CD14-positive monocyte (primary cell): ENCODE data around the gene NOS2. TPM values are rescaled to one million over a fixed set of nuclear protein-coding genes. Genes with fewer than 3 reads are reported as not detected.
A peak's percentile ranks its signal among the peaks of the same experiment; 100 is the strongest.

Experiments
- DNase-seq, 3 donors: peaks; one replicate each; pipeline ENCODE4 v3.0.0-alpha.2; 2011 to 2022
- H2AFZ ChIP-seq: 2 replicates; pipeline ENCODE4 v1.6.0; 2012; ENCODE audit warnings: mild to moderate bottlenecking, low read depth, low read length, inconsistent platforms; ENCODE audit not compliant: insufficient read depth, poor library complexity, severe bottlenecking
- H3K27ac ChIP-seq, 2 donors: 1 replicate in 1 of 2; 2 replicates in 1 of 2; pipeline ENCODE4 v1.5.1; 2012 to 2013; ENCODE audit warnings: low read length in 2 of 2, control low read depth in 1 of 2, inconsistent platforms in 1 of 2, low read depth in 1 of 2, mild to moderate bottlenecking in 1 of 2
- H3K27me3 ChIP-seq, 2 donors: one replicate each; pipeline versions ENCODE4 v1.6.0 to v1.6.1; 2011 to 2013; ENCODE audit warnings: low read length in 2 of 2; ENCODE audit not compliant: control insufficient read depth in 2 of 2, insufficient read depth in 2 of 2
- H3K36me3 ChIP-seq, 2 donors: replicated peaks in 1 of 2; 1 replicate in 1 of 2; 2 replicates in 1 of 2; pipeline versions ENCODE4 v1.5.1 to v1.6.1; 2012 to 2013; ENCODE audit warnings: low read length in 2 of 2, control low read depth in 1 of 2, inconsistent platforms in 1 of 2, mild to moderate bottlenecking in 1 of 2; ENCODE audit not compliant: insufficient read depth in 2 of 2, control insufficient read depth in 1 of 2
- H3K4me1 ChIP-seq, 2 donors: 1 replicate in 1 of 2; 2 replicates in 1 of 2; pipeline versions ENCODE4 v1.5.1 to v1.6.1; 2012 to 2013; ENCODE audit warnings: low read length in 2 of 2, control low read depth in 1 of 2, inconsistent platforms in 1 of 2, mild to moderate bottlenecking in 1 of 2, moderate library complexity in 1 of 2; ENCODE audit not compliant: insufficient read depth in 2 of 2, control insufficient read depth in 1 of 2
- H3K4me2 ChIP-seq: replicated peaks from 2 replicates; pipeline ENCODE3; 2012; ENCODE audit warnings: low read length, moderate library complexity, mild to moderate bottlenecking; ENCODE audit not compliant: poor library complexity, severe bottlenecking; ENCODE audit errors: extremely low read depth
- H3K4me3 ChIP-seq, 3 experiments: fragments of 200-600 bp in 1 of 3; sonication (generic) in 1 of 3; replicated peaks in 1 of 3; 1 replicate in 2 of 3; 2 replicates in 1 of 3; pipeline ENCODE4 v1.5.1; 2011 to 2013; ENCODE audit warnings: low read length in 3 of 3, mild to moderate bottlenecking in 3 of 3, control low read depth in 2 of 3, low read depth in 2 of 3, inconsistent platforms in 1 of 3, moderate library complexity in 1 of 3
- H3K79me2 ChIP-seq: 2 replicates; pipeline ENCODE4 v1.6.0; 2012; ENCODE audit warnings: mild to moderate bottlenecking, control low read depth, inconsistent platforms, low read length, moderate library complexity; ENCODE audit not compliant: insufficient read depth
- H3K9ac ChIP-seq: 2 replicates; pipeline ENCODE4 v1.6.0; 2017; ENCODE audit warnings: low read length, mild to moderate bottlenecking; ENCODE audit not compliant: insufficient read depth, poor library complexity, severe bottlenecking
- H3K9me3 ChIP-seq, 2 donors: replicated peaks in 1 of 2; 1 replicate in 1 of 2; 2 replicates in 1 of 2; pipeline versions ENCODE4 v1.5.1 to v1.6.1; 2012 to 2013; ENCODE audit warnings: low read length in 2 of 2, control low read depth in 1 of 2; ENCODE audit not compliant: control insufficient read depth in 1 of 2, insufficient read depth in 1 of 2
- H4K20me1 ChIP-seq: 2 replicates; pipeline ENCODE4 v1.6.0; 2012; ENCODE audit warnings: mild to moderate bottlenecking, low read length, control low read depth, moderate library complexity; ENCODE audit not compliant: insufficient read depth
- H3K27ac Mint-ChIP-seq, 7 donors: one replicate each; pipeline ENCODE4 v1.8.0; 2020; ENCODE audit warnings: mild to moderate bottlenecking in 7 of 7, mixed read lengths in 7 of 7, moderate library complexity in 6 of 7, inconsistent platforms in 2 of 7
- H3K27me3 Mint-ChIP-seq, 3 donors: one replicate each; pipeline ENCODE4 v1.8.0; 2021 to 2022; ENCODE audit warnings: low read depth in 3 of 3, mild to moderate bottlenecking in 3 of 3, mixed read lengths in 3 of 3, moderate library complexity in 3 of 3, inconsistent platforms in 1 of 3
- H3K36me3 Mint-ChIP-seq, 2 donors: one replicate each; pipeline ENCODE4 v1.8.0; 2020; ENCODE audit warnings: mixed read lengths in 2 of 2, inconsistent platforms in 1 of 2, mild to moderate bottlenecking in 1 of 2
- H3K4me1 Mint-ChIP-seq: one replicate; pipeline ENCODE4 v1.8.0; 2020; ENCODE audit warnings: mild to moderate bottlenecking, mixed read lengths
- H3K4me3 Mint-ChIP-seq, 2 donors: one replicate each; pipeline ENCODE4 v1.8.0; 2020; ENCODE audit warnings: mild to moderate bottlenecking in 2 of 2, mixed read lengths in 2 of 2, moderate library complexity in 1 of 2
- H3K9me3 Mint-ChIP-seq, 7 donors: one replicate each; pipeline ENCODE4 v1.8.0; 2020 to 2022; ENCODE audit warnings: mixed read lengths in 7 of 7, mild to moderate bottlenecking in 6 of 7, moderate library complexity in 6 of 7, inconsistent platforms in 2 of 7
- WGBS: methylation state at CpG from one replicate; pipeline ENCODE4 v1.1.5; 2013; ENCODE audit warnings: missing lambda C conversion rate; ENCODE audit not compliant: insufficient coverage; 5-methylcytosine and 5-hydroxymethylcytosine counted together
- intact Hi-C, 2 donors: fragments of 100-400 bp; cut with micrococcal nuclease; formaldehyde crosslinking; loops; one replicate each; pipeline versions ENCODE4 v1.15.0 to v1.15.1; 2023
- polyA plus RNA-seq, 3 donors: library from polyadenylated mRNA; depleted of rRNA in 1 of 3; unstranded in 2 of 3; stranded (reverse) in 1 of 3; fragments of 300-500 nt in 2 of 3; fragments of >200 nt in 1 of 3; fragmentation: Illumina TruSeq in 2 of 3; gene quantifications; 1 replicate in 2 of 3; 2 replicates in 1 of 3; pipeline ENCODE4 v1.2.3, GENCODE V29; 2012 to 2021
- TF ChIP-seq, protein P1 (sequence below): fragments of 200-600 bp; IDR thresholded peaks from one replicate; pipeline ENCODE4 v1.8.0; 2022; ENCODE audit warnings: antibody characterized with exemption, mild to moderate bottlenecking

NOS2 gene
- polyA plus RNA-seq, 3 donors = not detected

- Mint-ChIP-seq H3K36me3 (no peaks in the 10 kb centered on the region), H3K27me3 (peaks cover 0 to 1% (median 1%) of the 10 kb centered on the region in 3 donors), H3K27ac (peak overlapping the region; percentile 75 to 91 (median 82))
Measured at GRCh38 chr17:27743281-27743885, 56.9 kb downstream of the NOS2 start.

GRCh38 chr17:27741971-27742575 lies 58.3 kb downstream of the NOS2 start:
- Histone ChIP-seq H3K36me3 (no peaks in the 10 kb centered on the region), H3K4me3 (no peak overlapping the region), H3K27me3 (no peaks in the 10 kb centered on the region), H3K9ac (no peak overlapping the region), H4K20me1 (no peaks in the 10 kb centered on the region), H3K27ac (no peak overlapping the region), H2AFZ (no peak overlapping the region), H3K79me2 (no peaks in the 10 kb centered on the region), H3K9me3 (no peaks in the 10 kb centered on the region), H3K4me1 (peaks cover 25 to 32% of the 10 kb centered on the region in 2 donors), H3K4me2 (no peak overlapping the region)
- H3K4me3 Mint-ChIP-seq = no peak overlapping the region
- H3K27me3 Mint-ChIP-seq = peaks cover 0 to 7% (median 1%) of the 10 kb centered on the region in 3 donors
- no CpG with 5 or more reads among the region's 4 CpGs for WGBS
- no peak for DNase-seq
- TF ChIP-seq, protein P1, sequence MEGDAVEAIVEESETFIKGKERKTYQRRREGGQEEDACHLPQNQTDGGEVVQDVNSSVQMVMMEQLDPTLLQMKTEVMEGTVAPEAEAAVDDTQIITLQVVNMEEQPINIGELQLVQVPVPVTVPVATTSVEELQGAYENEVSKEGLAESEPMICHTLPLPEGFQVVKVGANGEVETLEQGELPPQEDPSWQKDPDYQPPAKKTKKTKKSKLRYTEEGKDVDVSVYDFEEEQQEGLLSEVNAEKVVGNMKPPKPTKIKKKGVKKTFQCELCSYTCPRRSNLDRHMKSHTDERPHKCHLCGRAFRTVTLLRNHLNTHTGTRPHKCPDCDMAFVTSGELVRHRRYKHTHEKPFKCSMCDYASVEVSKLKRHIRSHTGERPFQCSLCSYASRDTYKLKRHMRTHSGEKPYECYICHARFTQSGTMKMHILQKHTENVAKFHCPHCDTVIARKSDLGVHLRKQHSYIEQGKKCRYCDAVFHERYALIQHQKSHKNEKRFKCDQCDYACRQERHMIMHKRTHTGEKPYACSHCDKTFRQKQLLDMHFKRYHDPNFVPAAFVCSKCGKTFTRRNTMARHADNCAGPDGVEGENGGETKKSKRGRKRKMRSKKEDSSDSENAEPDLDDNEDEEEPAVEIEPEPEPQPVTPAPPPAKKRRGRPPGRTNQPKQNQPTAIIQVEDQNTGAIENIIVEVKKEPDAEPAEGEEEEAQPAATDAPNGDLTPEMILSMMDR = no peak
- intact Hi-C loops = no loop called here
- no peaks in the 10 kb centered on the region for H3K36me3 Mint-ChIP-seq
- H3K27ac Mint-ChIP-seq = no peak overlapping the region
- H3K4me1 Mint-ChIP-seq = peaks cover 19% of the 10 kb centered on the region
- no peaks in the 10 kb centered on the region for H3K9me3 Mint-ChIP-seq

More at GRCh38 chr17:27743281-27743885, 56.9 kb downstream of the NOS2 start:
- intact Hi-C loops = no loop called here
- Mint-ChIP-seq H3K4me1 (peaks cover 20% of the 10 kb centered on the region), H3K9me3 (no peaks in the 10 kb centered on the region), H3K4me3 (peak overlapping the region in 1 of 2 donors; percentile 71)
- no peaks in the 10 kb centered on the region for H4K20me1 ChIP-seq
- peak; percentile 74 to 79 (median 76) for DNase-seq
- H3K79me2 ChIP-seq = no peaks in the 10 kb centered on the region
- peak overlapping the region in 1 of 3 experiments; percentile 31 for H3K4me3 ChIP-seq
- H3K4me2 ChIP-seq = peak overlapping the region; percentile 34
- H3K4me1 ChIP-seq = peaks cover 25 to 33% of the 10 kb centered on the region in 2 donors
- no peaks in the 10 kb centered on the region for H3K9me3 ChIP-seq
- H2AFZ ChIP-seq = peak overlapping the region; percentile 49
- WGBS = 76% methylated on average over 2 of the region's 8 CpGs
- peak overlapping the region; percentile 64 to 72 for H3K27ac ChIP-seq
- no peaks in the 10 kb centered on the region for H3K36me3 ChIP-seq
- H3K27me3 ChIP-seq = no peaks in the 10 kb centered on the region
- TF ChIP-seq, protein P1 = no peak
- H3K9ac ChIP-seq = no peak overlapping the region
